SU-DHL-6 (cell line): ENCODE results near the gene RSPO3.

Experiments used
- H2AFZ ChIP-seq: fragments of 200-600 bp; sonication (generic); 2 replicates; pipeline ENCODE4 v1.6.1; 2014; ENCODE audit warnings: low read depth, mild to moderate bottlenecking, moderate library complexity, mixed read lengths, antibody characterized with exemption, low read length; ENCODE audit not compliant: severe bottlenecking
- H3F3A ChIP-seq: fragments of 200-600 bp; shearing (Covaris generic); 2 replicates; pipeline ENCODE4 v1.6.0; 2016; ENCODE audit warnings: antibody characterized with exemption, mild to moderate bottlenecking; ENCODE audit not compliant: insufficient read depth
- H3K27ac ChIP-seq: fragments of 200-600 bp; sonication (generic); 2 replicates; pipeline ENCODE4 v1.5.1; 2016; ENCODE audit warnings: low read depth, mild to moderate bottlenecking, low read length, moderate library complexity, mixed read lengths
- H3K27me3 ChIP-seq: fragments of 200-600 bp; sonication (generic), shearing (Covaris generic); 2 replicates; pipeline ENCODE4 v1.6.0; 2014; ENCODE audit warnings: mild to moderate bottlenecking, low read length
- H3K36me3 ChIP-seq: fragments of 200-600 bp; sonication (generic); 2 replicates; pipeline ENCODE4 v1.6.1; 2014; ENCODE audit warnings: mild to moderate bottlenecking, low read length, mixed read lengths
- H3K4me2 ChIP-seq: fragments of 300-600, 200-600 bp; shearing (Covaris generic), sonication (generic); 2 replicates; pipeline ENCODE4 v1.6.0; 2014; ENCODE audit warnings: low read length, low read depth, mild to moderate bottlenecking; ENCODE audit not compliant: poor library complexity, severe bottlenecking
- H3K4me3 ChIP-seq: fragments of 200-600 bp; sonication (generic); 2 replicates; pipeline ENCODE4 v1.5.1; 2014; ENCODE audit warnings: antibody characterized with exemption, low read length, mild to moderate bottlenecking, mixed read lengths; ENCODE audit not compliant: insufficient read depth, poor library complexity, severe bottlenecking
- H3K79me2 ChIP-seq: fragments of 200-600 bp; sonication (generic); 2 replicates; pipeline ENCODE4 v1.6.1; 2014; ENCODE audit warnings: mild to moderate bottlenecking, low read length, moderate library complexity; ENCODE audit not compliant: insufficient read depth
- H3K9ac ChIP-seq: fragments of 200-600 bp; sonication (generic); 2 replicates; pipeline ENCODE4 v1.7.0; 2014; ENCODE audit warnings: mild to moderate bottlenecking, low read length
- H3K9me2 ChIP-seq: fragments of 200-600 bp; sonication (generic); replicated peaks from 2 replicates; pipeline ENCODE4 v1.6.1; 2014; ENCODE audit warnings: low read length; ENCODE audit not compliant: insufficient read depth
- H3K9me3 ChIP-seq: fragments of 200-600 bp; sonication (generic); 2 replicates; pipeline ENCODE4 v1.6.1; 2014; ENCODE audit warnings: low read length, mixed read lengths; ENCODE audit not compliant: insufficient read depth
- H4K20me1 ChIP-seq: fragments of 200-600 bp; sonication (generic); 2 replicates; pipeline ENCODE4 v1.6.1; 2014; ENCODE audit warnings: low read depth, mild to moderate bottlenecking, antibody characterized with exemption, low read length, moderate library complexity, mixed read lengths
- EZH2phosphoT487 ChIP-seq: fragments of 200-600 bp; sonication (generic), shearing (Covaris generic); conservative IDR thresholded peaks from 2 replicates; pipeline ENCODE4 v1.6.1; 2018; ENCODE audit warnings: mild to moderate bottlenecking, antibody characterized with exemption, low read length, moderate library complexity, mixed read lengths
- TF ChIP-seq, protein P1 (sequence below): fragments of 200-600 bp; sonication (generic); IDR thresholded peaks from one replicate; pipeline ENCODE4 v1.5.1; 2017; ENCODE audit warnings: antibody characterized with exemption, mild to moderate bottlenecking, low read length, moderate library complexity; ENCODE audit not compliant: insufficient read depth, poor library complexity, severe bottlenecking

The RSPO3 gene

DNA sequence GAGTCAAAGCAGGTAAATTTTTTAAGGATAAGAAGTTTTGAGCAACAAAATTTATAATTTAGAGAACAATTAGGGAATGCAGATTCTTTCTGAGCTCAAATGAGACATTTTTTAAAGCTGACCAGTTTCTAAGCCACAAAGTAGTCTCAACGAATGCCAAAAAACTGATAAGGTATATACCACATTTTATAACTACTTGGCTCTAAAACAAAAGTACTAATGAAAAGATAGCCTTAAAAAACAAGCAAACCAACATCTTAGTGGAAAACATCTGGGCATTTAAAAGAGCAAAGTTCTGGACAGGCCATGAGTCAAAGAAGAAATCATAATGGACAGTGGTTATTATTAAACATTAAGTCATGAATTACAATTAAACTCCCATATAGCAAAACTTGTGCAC is 125.0 kb downstream of the RSPO3 start:
- Histone ChIP-seq H3K9me2 (no peaks in the 10 kb centered on the region), H2AFZ (no peak overlapping the region), H3K9me3 (no peaks in the 10 kb centered on the region), H3K79me2 (no peaks in the 10 kb centered on the region), H3K4me3 (no peak overlapping the region), H3K9ac (no peak overlapping the region), H3F3A (no peaks in the 10 kb centered on the region), H3K36me3 (no peaks in the 10 kb centered on the region), H4K20me1 (no peaks in the 10 kb centered on the region), H3K4me2 (no peak overlapping the region), H3K27me3 (no peaks in the 10 kb centered on the region), H3K27ac (no peak overlapping the region)
- TF ChIP-seq, protein P1, sequence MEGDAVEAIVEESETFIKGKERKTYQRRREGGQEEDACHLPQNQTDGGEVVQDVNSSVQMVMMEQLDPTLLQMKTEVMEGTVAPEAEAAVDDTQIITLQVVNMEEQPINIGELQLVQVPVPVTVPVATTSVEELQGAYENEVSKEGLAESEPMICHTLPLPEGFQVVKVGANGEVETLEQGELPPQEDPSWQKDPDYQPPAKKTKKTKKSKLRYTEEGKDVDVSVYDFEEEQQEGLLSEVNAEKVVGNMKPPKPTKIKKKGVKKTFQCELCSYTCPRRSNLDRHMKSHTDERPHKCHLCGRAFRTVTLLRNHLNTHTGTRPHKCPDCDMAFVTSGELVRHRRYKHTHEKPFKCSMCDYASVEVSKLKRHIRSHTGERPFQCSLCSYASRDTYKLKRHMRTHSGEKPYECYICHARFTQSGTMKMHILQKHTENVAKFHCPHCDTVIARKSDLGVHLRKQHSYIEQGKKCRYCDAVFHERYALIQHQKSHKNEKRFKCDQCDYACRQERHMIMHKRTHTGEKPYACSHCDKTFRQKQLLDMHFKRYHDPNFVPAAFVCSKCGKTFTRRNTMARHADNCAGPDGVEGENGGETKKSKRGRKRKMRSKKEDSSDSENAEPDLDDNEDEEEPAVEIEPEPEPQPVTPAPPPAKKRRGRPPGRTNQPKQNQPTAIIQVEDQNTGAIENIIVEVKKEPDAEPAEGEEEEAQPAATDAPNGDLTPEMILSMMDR, result no peak
- no peak for TF ChIP-seq EZH2phosphoT487
